GM12878 (cell line): Measurements from ENCODE around the gene TNFAIP8L3. TPM values are rescaled to one million over a fixed set of nuclear protein-coding genes. Genes with fewer than 3 reads are reported as not detected.
A peak's percentile ranks its signal among the peaks of the same experiment; 100 is the strongest.

Experiments used
- ATF2 ChIP-seq: IDR thresholded peaks from 2 replicates; pipeline ENCODE4 v1.6.1; 2012; ENCODE audit warnings: low read length, inconsistent platforms
- CEBPZ ChIP-seq: fragments of 150-350 bp; IDR thresholded peaks from 2 replicates; pipeline ENCODE4 v1.6.1; 2016; ENCODE audit warnings: low read depth, low read length
- CHD1 ChIP-seq: IDR thresholded peaks from 2 replicates; pipeline ENCODE4 v1.6.1; 2012; ENCODE audit warnings: low read depth, low read length, improper control_type of control experiment
- CREB1 ChIP-seq: IDR thresholded peaks from 2 replicates; pipeline ENCODE4 v1.6.1; 2012; ENCODE audit warnings: low read depth, mild to moderate bottlenecking, inconsistent platforms
- CREM ChIP-seq: IDR thresholded peaks from 2 replicates; pipeline ENCODE4 v1.6.1; 2014; ENCODE audit warnings: antibody characterized with exemption, low read depth
- HDAC2 ChIP-seq: fragments of 200-600 bp; sonication (generic); IDR thresholded peaks from 2 replicates; pipeline ENCODE4 v1.6.1; 2017
- HSF1 ChIP-seq: fragments of 150-350 bp; IDR thresholded peaks from 2 replicates; pipeline ENCODE4 v1.6.1; 2014; ENCODE audit warnings: mild to moderate bottlenecking, low read depth, low read length
- MEF2B ChIP-seq: fragments of 450-650 bp; IDR thresholded peaks from 2 replicates; pipeline ENCODE4 v1.6.1; 2018; ENCODE audit warnings: mild to moderate bottlenecking, moderate library complexity; ENCODE audit not compliant: partially characterized antibody, poor library complexity, severe bottlenecking
- MXI1 ChIP-seq: fragments of 150-350 bp; IDR thresholded peaks from 2 replicates; pipeline ENCODE4 v1.6.1; 2011; ENCODE audit warnings: low read depth, mild to moderate bottlenecking, inconsistent platforms, low read length, improper control_type of control experiment
- NR2F1 ChIP-seq: fragments of 450-650 bp; conservative IDR thresholded peaks from 2 replicates; pipeline ENCODE4 v1.6.1; 2017; ENCODE audit warnings: mild to moderate bottlenecking
- PAX5 ChIP-seq: IDR thresholded peaks from 2 replicates; pipeline ENCODE4 v1.6.1; 2011; ENCODE audit warnings: low read depth, low read length, borderline replicate concordance
- PAX8 ChIP-seq: fragments of 450-650 bp; IDR thresholded peaks from 2 replicates; pipeline ENCODE4 v1.6.1; 2017; ENCODE audit warnings: mild to moderate bottlenecking, moderate library complexity
- RBBP5 ChIP-seq: fragments of 200-600 bp; sonication (generic); conservative IDR thresholded peaks from 2 replicates; pipeline ENCODE4 v1.6.1; 2016
- RELA ChIP-seq: fragments of 450-650 bp; IDR thresholded peaks from 2 replicates; pipeline ENCODE4 v1.8.0; 2014; ENCODE audit warnings: borderline replicate concordance; ENCODE audit not compliant: partially characterized antibody
- STAT3 ChIP-seq: IDR thresholded peaks from 2 replicates; pipeline ENCODE4 v1.6.1; 2011; ENCODE audit warnings: low read depth, low read length, improper control_type of control experiment
- TBL1XR1 ChIP-seq: IDR thresholded peaks from 2 replicates; pipeline ENCODE4 v1.6.1; 2012; ENCODE audit warnings: low read depth, low read length, improper control_type of control experiment
- TCF12 ChIP-seq: IDR thresholded peaks from 2 replicates; pipeline ENCODE4 v1.6.1; 2011; ENCODE audit warnings: low read depth, mild to moderate bottlenecking, low read length
- ZBTB40 ChIP-seq: fragments of 450-650 bp; IDR thresholded peaks from 2 replicates; pipeline ENCODE4 v1.6.1; 2016; ENCODE audit warnings: mild to moderate bottlenecking, moderate library complexity, borderline replicate concordance
- ZNF24 ChIP-seq: fragments of 450-650 bp; IDR thresholded peaks from 2 replicates; pipeline ENCODE4 v1.6.1; 2017; ENCODE audit warnings: antibody characterized with exemption, mild to moderate bottlenecking
- ZNF384 ChIP-seq: IDR thresholded peaks from 2 replicates; pipeline ENCODE4 v1.6.1; 2012; ENCODE audit warnings: low read depth, mild to moderate bottlenecking, low read length, improper control_type of control experiment, borderline replicate concordance
- ZNF622 ChIP-seq: fragments of 450-650 bp; IDR thresholded peaks from 2 replicates; pipeline ENCODE4 v1.6.1; 2017; ENCODE audit warnings: mild to moderate bottlenecking, inconsistent platforms
- polyA plus RNA-seq, 11 experiments: library from polyadenylated mRNA; depleted of rRNA in 4 of 11; unstranded in 6 of 11; stranded (reverse) in 5 of 11; fragments of >200 nt; fragmentation: Nextera tagmentation in 4 of 11; fragmentation: Illumina TruSeq in 1 of 11; extraction: Ambion mirVana in 4 of 11; extraction: Trizol in 1 of 11; gene quantifications; 1 replicate in 1 of 11; 2 replicates in 10 of 11; pipeline versions ENCODE4 v1.2.1 to v1.2.3, GENCODE V29; 2011 to 2016; ENCODE audit warnings: inconsistent platforms in 2 of 11, missing spikeins in 2 of 11, low read depth in 1 of 11
- total RNA-seq, 4 experiments: library from RNA; depleted of rRNA in 3 of 4; stranded (reverse); fragments of >200 nt in 3 of 4; fragmentation: Illumina TruSeq in 1 of 4; extraction: Trizol in 1 of 4; gene quantifications; 2 replicates each; pipeline versions ENCODE4 v1.2.1 to v1.2.3, GENCODE V29; 2013 to 2021

Gene TNFAIP8L3
- total and polyA plus RNA-seq, 10 of the 15 experiments (the other 5 are each of a cell fraction or from before 2014, with no cell fraction given): 0.22 TPM; not detected in 9

GRCh38 chr15:51075826-51076523, 18.7 kb downstream of the TNFAIP8L3 start (continued):
- TF ChIP-seq PAX8 (no peak), ZNF24 (no peak), ZNF384 (no peak), TBL1XR1 (no peak), MXI1 (no peak), ATF2 (no peak), CEBPZ (no peak), PAX5 (0 out of 2 replicates have a peak, but pooled peaks have one; percentile 23), HSF1 (no peak), RBBP5 (no peak), CHD1 (no peak), ZNF622 (no peak), CREB1 (peak; percentile 42; the same call in 1 of the 2 replicates), ZBTB40 (no peak), MEF2B (no peak), RELA (no peak), HDAC2 (no peak), NR2F1 (no peak), STAT3 (no peak), CREM (0 out of 2 replicates have a peak, but pooled peaks have one; percentile 23), TCF12 (no peak)
